SK-N-SH (cell line): ENCODE results near the gene ELMO1. TPM values are rescaled to one million over a fixed set of nuclear protein-coding genes. Genes with fewer than 3 reads are reported as not detected.

Experiments used
- CTCF ChIA-PET: fragments of 300-600, 350-600 bp; formaldehyde crosslinking; extraction: SDS; loops from one replicate; lab custom pipeline; 2021; lab: Yijun Ruan, JAX
- POLR2A ChIA-PET: fragments of 350-600 bp; sonication (Branson Sonifier 250); formaldehyde crosslinking; extraction: SDS; loops from one replicate; lab custom pipeline; 2020; ENCODE audit warnings: antibody characterized with exemption, inconsistent platforms; lab: Yijun Ruan, JAX
- DNase-seq: peaks from one replicate; pipeline ENCODE4 v3.0.0; 2012
- H2AFZ ChIP-seq: fragments of 200-600 bp; sonication (generic); 2 replicates; pipeline ENCODE4 v1.8.1; 2016; ENCODE audit warnings: antibody characterized with exemption, mild to moderate bottlenecking, low read depth
- H3F3A ChIP-seq: fragments of 200-600 bp; sonication (generic); replicated peaks from 2 replicates; pipeline ENCODE3; 2016; ENCODE audit warnings: antibody characterized with exemption, mild to moderate bottlenecking; ENCODE audit not compliant: insufficient read depth
- H3K27ac ChIP-seq, 2 experiments: fragments of 200-500 bp in 1 of 2; fragments of 200-600 bp in 1 of 2; sonication (Bioruptor generic) in 1 of 2; sonication (generic), shearing (Covaris generic) in 1 of 2; 2 replicates each; pipeline versions ENCODE4 v1.5.1 to v1.6.1; 2014 to 2016; ENCODE audit warnings: low read depth in 2 of 2, inconsistent platforms in 1 of 2, low read length in 1 of 2, mild to moderate bottlenecking in 1 of 2, mixed read lengths in 1 of 2
- H3K27me3 ChIP-seq: fragments of 200-600 bp; sonication (generic), shearing (Covaris generic); 2 replicates; pipeline ENCODE4 v1.6.1; 2016; ENCODE audit warnings: mixed run types; ENCODE audit not compliant: insufficient read depth
- H3K36me3 ChIP-seq, 2 experiments: fragments of 200-500 bp in 1 of 2; fragments of 200-600 bp in 1 of 2; sonication (Bioruptor generic) in 1 of 2; sonication (generic) in 1 of 2; replicated peaks in 1 of 2; 2 replicates each; pipeline versions ENCODE3 to v1.5.1; 2014 to 2016; ENCODE audit warnings: low read length in 1 of 2, mild to moderate bottlenecking in 1 of 2; ENCODE audit not compliant: insufficient read depth in 2 of 2, control insufficient read depth in 1 of 2
- H3K4me1 ChIP-seq, 2 experiments: fragments of 200-500 bp in 1 of 2; fragments of 200-600 bp in 1 of 2; sonication (Bioruptor generic) in 1 of 2; sonication (generic), shearing (Covaris generic) in 1 of 2; 2 replicates each; pipeline versions ENCODE4 v1.5.1 to v1.6.1; 2014 to 2016; ENCODE audit warnings: low read depth in 1 of 2, low read length in 1 of 2, mixed run types in 1 of 2; ENCODE audit not compliant: insufficient read depth in 2 of 2, control insufficient read depth in 1 of 2
- H3K4me2 ChIP-seq: fragments of 200-600 bp; sonication (generic), shearing (Covaris generic); 2 replicates; pipeline ENCODE4 v1.6.1; 2017; ENCODE audit warnings: mixed run types
- H3K4me3 ChIP-seq, 2 experiments: fragments of 200-500 bp in 1 of 2; fragments of 200-600 bp in 1 of 2; sonication (Bioruptor generic) in 1 of 2; sonication (generic), shearing (Covaris generic) in 1 of 2; 2 replicates each; pipeline versions ENCODE4 v1.5.1 to v1.8.1; 2014 to 2016; ENCODE audit warnings: low read depth in 2 of 2, inconsistent platforms in 1 of 2, low read length in 1 of 2, mild to moderate bottlenecking in 1 of 2, mixed read lengths in 1 of 2, moderate library complexity in 1 of 2
- H3K79me2 ChIP-seq: fragments of 200-600 bp; sonication (generic); 2 replicates; pipeline ENCODE4 v1.8.1; 2017; ENCODE audit warnings: mild to moderate bottlenecking; ENCODE audit not compliant: insufficient read depth
- H3K9ac ChIP-seq: fragments of 200-600 bp; sonication (generic); 2 replicates; pipeline ENCODE4 v1.6.1; 2017; ENCODE audit warnings: mixed run types
- H3K9me2 ChIP-seq: fragments of 200-600 bp; sonication (generic); 2 replicates; pipeline ENCODE4 v1.6.1; 2017; ENCODE audit warnings: mixed run types
- H3K9me3 ChIP-seq: fragments of 200-600 bp; sonication (generic); 2 replicates; pipeline ENCODE4 v1.6.1; 2017; ENCODE audit warnings: mixed run types, mild to moderate bottlenecking, moderate library complexity
- H4K20me1 ChIP-seq: fragments of 200-600 bp; sonication (generic); 2 replicates; pipeline ENCODE4 v1.6.1; 2017; ENCODE audit warnings: mild to moderate bottlenecking, mixed run types; ENCODE audit not compliant: insufficient read depth
- ELF1 ChIP-seq: IDR thresholded peaks from 2 replicates; pipeline ENCODE4 v1.4.0; 2012
- EP300 ChIP-seq, 2 experiments: IDR thresholded peaks; 2 replicates each; pipeline versions ENCODE4 v1.4.0 to v1.6.1; 2012; ENCODE audit warnings: borderline replicate concordance in 1 of 2, low read depth in 1 of 2, low read length in 1 of 2
- EZH2phosphoT487 ChIP-seq: fragments of 200-600 bp; sonication (generic); IDR thresholded peaks from 2 replicates; pipeline ENCODE4 v1.6.1; 2017; ENCODE audit warnings: low read depth, mixed run types, mild to moderate bottlenecking, antibody characterized with exemption, moderate library complexity, borderline replicate concordance
- GABPA ChIP-seq: IDR thresholded peaks from 2 replicates; pipeline ENCODE4 v1.4.0; 2012; ENCODE audit warnings: low read depth, mild to moderate bottlenecking
- JUND ChIP-seq: IDR thresholded peaks from 2 replicates; pipeline ENCODE4 v1.4.0; 2012
- MEF2A ChIP-seq: IDR thresholded peaks from 2 replicates; pipeline ENCODE4 v1.4.0; 2012; ENCODE audit warnings: low read depth, borderline replicate concordance
- NFIC ChIP-seq: IDR thresholded peaks from 2 replicates; pipeline ENCODE4 v1.4.0; 2012; ENCODE audit warnings: borderline replicate concordance
- POLR2AphosphoS5 ChIP-seq: IDR thresholded peaks from 2 replicates; pipeline ENCODE4 v1.6.1; 2012; ENCODE audit warnings: low read depth, low read length
- RAD21 ChIP-seq: IDR thresholded peaks from 2 replicates; pipeline ENCODE4 v1.6.1; 2012; ENCODE audit warnings: mild to moderate bottlenecking, low read length
- RCOR1 ChIP-seq: fragments of 150-350 bp; IDR thresholded peaks from 2 replicates; pipeline ENCODE4 v1.6.1; 2017; ENCODE audit warnings: antibody characterized with exemption, low read length
- SIN3A ChIP-seq: IDR thresholded peaks from 2 replicates; pipeline ENCODE4 v1.6.1; 2012; ENCODE audit warnings: low read depth, mild to moderate bottlenecking, low read length, moderate library complexity, borderline replicate concordance
- SMC3 ChIP-seq: IDR thresholded peaks from 2 replicates; pipeline ENCODE4 v1.6.1; 2012; ENCODE audit warnings: low read depth, low read length, improper control_type of control experiment
- TEAD4 ChIP-seq: IDR thresholded peaks from 2 replicates; pipeline ENCODE4 v1.4.0; 2012; ENCODE audit warnings: mild to moderate bottlenecking, borderline replicate concordance; ENCODE audit not compliant: insufficient read depth
- YY1 ChIP-seq: IDR thresholded peaks from 2 replicates; pipeline ENCODE4 v1.4.0; 2012; ENCODE audit warnings: low read depth, mild to moderate bottlenecking
- WGBS: methylation state at CpG from one replicate; pipeline ENCODE4 v1.1.6; 2017; ENCODE audit warnings: low lambda C conversion rate; 5-methylcytosine and 5-hydroxymethylcytosine counted together
- polyA plus RNA-seq, 3 experiments: library from polyadenylated mRNA; depleted of rRNA; stranded (reverse); fragments of >200 nt; gene quantifications; 2 replicates each; pipeline ENCODE4 v1.2.3, GENCODE V29; 2012
- TF ChIP-seq, protein P1 (sequence below): fragments of 200-600 bp; sonication (generic); IDR thresholded peaks from 2 replicates; pipeline ENCODE4 v1.6.1; 2017; ENCODE audit warnings: antibody characterized with exemption, mild to moderate bottlenecking, moderate library complexity
- TF ChIP-seq, protein P2 (sequence below): fragments of 150-350 bp; IDR thresholded peaks from 2 replicates; pipeline ENCODE4 v1.6.1; 2017; ENCODE audit warnings: antibody characterized with exemption, low read length, low read depth, borderline replicate concordance
- TF ChIP-seq, protein P3 (sequence below): fragments of 150-350 bp; IDR thresholded peaks from 2 replicates; pipeline ENCODE4 v1.6.1; 2016; ENCODE audit warnings: mild to moderate bottlenecking, low read depth, low read length

Gene ELMO1
- polyA plus RNA-seq, 1 of the 3 experiments (the other 2 are of a cell fraction): 0.64 TPM

GRCh38 chr7:37265876-37266275 lies 182.8 kb downstream of the ELMO1 start:
- no peak for DNase-seq
- H3K4me3 ChIP-seq: no peak overlapping the region
- H3K9me2 ChIP-seq: no peaks in the 10 kb centered on the region
- CTCF ChIA-PET: no interaction called here
- no peak overlapping the region for H2AFZ ChIP-seq
- no peaks in the 10 kb centered on the region for H3K36me3 ChIP-seq
- H3K79me2 ChIP-seq: no peaks in the 10 kb centered on the region
- H3K4me2 ChIP-seq: no peak overlapping the region
- H3K9ac ChIP-seq: no peak overlapping the region
- no peaks in the 10 kb centered on the region for H4K20me1 ChIP-seq
- WGBS: 49% methylated on average over 7 of the region's 7 CpGs
- H3F3A ChIP-seq: no peaks in the 10 kb centered on the region
- H3K27me3 ChIP-seq: no peaks in the 10 kb centered on the region
- no peak overlapping the region for H3K27ac ChIP-seq
- 0 out of 2 replicates have a peak, but pooled peaks cover 7% of the 10 kb centered on the region for H3K9me3 ChIP-seq
- POLR2A ChIA-PET: no interaction called here
- no peaks in the 10 kb centered on the region for H3K4me1 ChIP-seq
- TF ChIP-seq MEF2A (no peak), NFIC (no peak), EZH2phosphoT487 (no peak)
- TF ChIP-seq, all 33 proteins: peak for 0

- H3K79me2 ChIP-seq: no peaks in the 10 kb centered on the region
- DNase-seq: no peak
- WGBS: 19% methylated on average over 1 of the region's 1 CpG
- no peak overlapping the region for H2AFZ ChIP-seq
- H3K27ac ChIP-seq: no peak overlapping the region
- H3K4me2 ChIP-seq: no peak overlapping the region
- no peaks in the 10 kb centered on the region for H4K20me1 ChIP-seq
- CTCF ChIA-PET: interaction anchor here (0.8 to 1.3 kb wide), 4 partner anchors 10 to 588 kb away, joined by 3 to 7 read pairs (median 4); no protein-coding TSS in a partner anchor
- no peaks in the 10 kb centered on the region for H3K36me3 ChIP-seq
- H3K9me3 ChIP-seq: 0 out of 2 replicates have a peak, but pooled peaks cover 10% of the 10 kb centered on the region
- POLR2A ChIA-PET: no interaction called here
- H3K4me1 ChIP-seq: peaks cover 0 to 3% of the 10 kb centered on the region in 2 experiments; a peak in 1 of 4 replicates
- no peaks in the 10 kb centered on the region for H3K9me2 ChIP-seq
- no peaks in the 10 kb centered on the region for H3K27me3 ChIP-seq
- H3K9ac ChIP-seq: no peak overlapping the region
- H3K4me3 ChIP-seq: no peak overlapping the region
- TF ChIP-seq JUND (no peak), GABPA (no peak), SMC3 (no peak), YY1 (no peak), EP300 (IDR thresholded peaks at IDR 0.05; ENCODE audit: borderline replicate concordance in 1 of 2, low read depth in 1 of 2, low read length in 1 of 2) (no peak), SIN3A (no peak), MEF2A (no peak), ELF1 (no peak), POLR2AphosphoS5 (no peak), RCOR1 (no peak), RAD21 (no peak), TEAD4 (no peak)
- TF ChIP-seq, protein P1, sequence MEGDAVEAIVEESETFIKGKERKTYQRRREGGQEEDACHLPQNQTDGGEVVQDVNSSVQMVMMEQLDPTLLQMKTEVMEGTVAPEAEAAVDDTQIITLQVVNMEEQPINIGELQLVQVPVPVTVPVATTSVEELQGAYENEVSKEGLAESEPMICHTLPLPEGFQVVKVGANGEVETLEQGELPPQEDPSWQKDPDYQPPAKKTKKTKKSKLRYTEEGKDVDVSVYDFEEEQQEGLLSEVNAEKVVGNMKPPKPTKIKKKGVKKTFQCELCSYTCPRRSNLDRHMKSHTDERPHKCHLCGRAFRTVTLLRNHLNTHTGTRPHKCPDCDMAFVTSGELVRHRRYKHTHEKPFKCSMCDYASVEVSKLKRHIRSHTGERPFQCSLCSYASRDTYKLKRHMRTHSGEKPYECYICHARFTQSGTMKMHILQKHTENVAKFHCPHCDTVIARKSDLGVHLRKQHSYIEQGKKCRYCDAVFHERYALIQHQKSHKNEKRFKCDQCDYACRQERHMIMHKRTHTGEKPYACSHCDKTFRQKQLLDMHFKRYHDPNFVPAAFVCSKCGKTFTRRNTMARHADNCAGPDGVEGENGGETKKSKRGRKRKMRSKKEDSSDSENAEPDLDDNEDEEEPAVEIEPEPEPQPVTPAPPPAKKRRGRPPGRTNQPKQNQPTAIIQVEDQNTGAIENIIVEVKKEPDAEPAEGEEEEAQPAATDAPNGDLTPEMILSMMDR: no peak
- TF ChIP-seq, protein P2, sequence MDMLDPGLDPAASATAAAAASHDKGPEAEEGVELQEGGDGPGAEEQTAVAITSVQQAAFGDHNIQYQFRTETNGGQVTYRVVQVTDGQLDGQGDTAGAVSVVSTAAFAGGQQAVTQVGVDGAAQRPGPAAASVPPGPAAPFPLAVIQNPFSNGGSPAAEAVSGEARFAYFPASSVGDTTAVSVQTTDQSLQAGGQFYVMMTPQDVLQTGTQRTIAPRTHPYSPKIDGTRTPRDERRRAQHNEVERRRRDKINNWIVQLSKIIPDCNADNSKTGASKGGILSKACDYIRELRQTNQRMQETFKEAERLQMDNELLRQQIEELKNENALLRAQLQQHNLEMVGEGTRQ: no peak
- TF ChIP-seq, protein P3, sequence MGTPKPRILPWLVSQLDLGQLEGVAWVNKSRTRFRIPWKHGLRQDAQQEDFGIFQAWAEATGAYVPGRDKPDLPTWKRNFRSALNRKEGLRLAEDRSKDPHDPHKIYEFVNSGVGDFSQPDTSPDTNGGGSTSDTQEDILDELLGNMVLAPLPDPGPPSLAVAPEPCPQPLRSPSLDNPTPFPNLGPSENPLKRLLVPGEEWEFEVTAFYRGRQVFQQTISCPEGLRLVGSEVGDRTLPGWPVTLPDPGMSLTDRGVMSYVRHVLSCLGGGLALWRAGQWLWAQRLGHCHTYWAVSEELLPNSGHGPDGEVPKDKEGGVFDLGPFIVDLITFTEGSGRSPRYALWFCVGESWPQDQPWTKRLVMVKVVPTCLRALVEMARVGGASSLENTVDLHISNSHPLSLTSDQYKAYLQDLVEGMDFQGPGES: no peak
- H3F3A ChIP-seq: no peaks in the 10 kb centered on the region
Measured at GRCh38 chr7:37265006-37265405, 183.7 kb downstream of the ELMO1 start.
